IMR-90 (cell line): ENCODE results near the gene CTDP1. TPM values are rescaled to one million over a fixed set of nuclear protein-coding genes. Genes with fewer than 3 reads are reported as not detected.
A peak's percentile ranks its signal among the peaks of the same experiment; 100 is the strongest.

ENCODE experiments used
- ATAC-seq: fragments of 200-7000 bp; cut with Tn5 transposase; 2 replicates; pipeline ENCODE4 v1.9.1; 2020; ENCODE audit warnings: low read depth, mild to moderate bottlenecking, moderate library complexity
- BruUV-seq: library from RNA; stranded (reverse); fragments of 400-500 nt; replicated peaks from 2 replicates; lab custom pipeline; 2021; lab: Mats Ljungman, UMichigan
- CTCF ChIA-PET: fragments of 300-600 bp; formaldehyde crosslinking; extraction: SDS; loops from one replicate; lab custom pipeline; 2021; ENCODE audit warnings: antibody characterized with exemption; lab: Yijun Ruan, JAX
- POLR2A ChIA-PET: fragments of 300-600 bp; sonication (Branson Sonifier 250); formaldehyde crosslinking; loops from one replicate; lab custom pipeline; 2022; ENCODE audit warnings: antibody characterized with exemption; ENCODE audit not compliant: unreplicated experiment; lab: Charles Lee
- DNase-seq: peaks from one replicate; pipeline ENCODE4 v3.0.0; 2013
- H2AFZ ChIP-seq: replicated peaks from 2 replicates; pipeline ENCODE3; 2013; ENCODE audit warnings: low read length, mild to moderate bottlenecking; ENCODE audit not compliant: poor library complexity
- H2AK5ac ChIP-seq: 2 replicates; pipeline ENCODE4 v1.6.1; 2013; ENCODE audit warnings: low read depth, low read length, inconsistent platforms
- H2AK9ac ChIP-seq: replicated peaks from 2 replicates; pipeline ENCODE3; 2013; ENCODE audit warnings: mild to moderate bottlenecking, low read depth, low read length, moderate library complexity; ENCODE audit not compliant: poor library complexity
- H2BK120ac ChIP-seq: 2 replicates; pipeline ENCODE4 v1.6.1; 2013; ENCODE audit warnings: low read depth, low read length, inconsistent platforms
- H2BK15ac ChIP-seq: 3 replicates; pipeline ENCODE4 v1.6.1; 2013; ENCODE audit warnings: low read depth, low read length, inconsistent platforms
- H2BK20ac ChIP-seq: 2 replicates; pipeline ENCODE4 v1.6.1; 2013; ENCODE audit warnings: low read depth, mild to moderate bottlenecking, inconsistent platforms, low read length, moderate library complexity
- H2BK5ac ChIP-seq: 2 replicates; pipeline ENCODE4 v1.6.1; 2013; ENCODE audit warnings: mild to moderate bottlenecking, low read depth, low read length, inconsistent platforms; ENCODE audit not compliant: poor library complexity, severe bottlenecking
- H3K14ac ChIP-seq: replicated peaks from 2 replicates; pipeline ENCODE4 v1.6.1; 2013; ENCODE audit warnings: low read depth, low read length, inconsistent platforms
- H3K18ac ChIP-seq: 2 replicates; pipeline ENCODE4 v1.6.1; 2013; ENCODE audit warnings: low read depth, low read length, control low read depth
- H3K23ac ChIP-seq: 2 replicates; pipeline ENCODE4 v1.6.1; 2013; ENCODE audit warnings: low read depth, low read length, inconsistent platforms
- H3K27ac ChIP-seq: 2 replicates; pipeline ENCODE4 v1.5.1; 2013; ENCODE audit warnings: mild to moderate bottlenecking, control low read depth, low read length; ENCODE audit not compliant: insufficient read depth
- H3K27me3 ChIP-seq: 2 replicates; pipeline ENCODE4 v1.6.1; 2013; ENCODE audit warnings: low read length; ENCODE audit not compliant: control insufficient read depth, insufficient read depth
- H3K36me3 ChIP-seq: 2 replicates; pipeline ENCODE4 v1.6.1; 2013; ENCODE audit warnings: low read length, mixed read lengths; ENCODE audit not compliant: control insufficient read depth, insufficient read depth
- H3K4ac ChIP-seq: 2 replicates; pipeline ENCODE4 v1.6.1; 2013; ENCODE audit warnings: low read depth, low read length, inconsistent platforms
- H3K4me1 ChIP-seq: 2 replicates; pipeline ENCODE4 v1.6.1; 2013; ENCODE audit warnings: low read length, mixed read lengths; ENCODE audit not compliant: control insufficient read depth, insufficient read depth
- H3K4me2 ChIP-seq: 2 replicates; pipeline ENCODE4 v1.6.1; 2013; ENCODE audit warnings: low read depth, mild to moderate bottlenecking, control low read depth, low read length, moderate library complexity
- H3K4me3 ChIP-seq: 2 replicates; pipeline ENCODE4 v1.5.1; 2013; ENCODE audit warnings: low read depth, mild to moderate bottlenecking, control low read depth, low read length, moderate library complexity; ENCODE audit not compliant: insufficient read depth
- H3K56ac ChIP-seq: 2 replicates; pipeline ENCODE4 v1.6.1; 2013; ENCODE audit warnings: low read length, inconsistent platforms; ENCODE audit not compliant: insufficient read depth; ENCODE audit errors: extremely low read depth
- H3K79me1 ChIP-seq, 2 experiments: 2 replicates each; pipeline ENCODE4 v1.6.1; 2013; ENCODE audit warnings: low read length in 2 of 2, inconsistent platforms in 1 of 2, low read depth in 1 of 2
- H3K9ac ChIP-seq: 2 replicates; pipeline ENCODE4 v1.6.1; 2013; ENCODE audit warnings: low read depth, low read length, control low read depth
- H3K9me1 ChIP-seq: 2 replicates; pipeline ENCODE4 v1.6.1; 2013; ENCODE audit warnings: low read length, inconsistent platforms; ENCODE audit not compliant: insufficient read depth
- H3K9me3 ChIP-seq: 2 replicates; pipeline ENCODE4 v1.6.1; 2013; ENCODE audit warnings: low read length; ENCODE audit not compliant: control insufficient read depth, insufficient read depth
- H4K20me1 ChIP-seq: 2 replicates; pipeline ENCODE4 v1.6.1; 2013; ENCODE audit warnings: low read length, inconsistent platforms; ENCODE audit not compliant: insufficient read depth
- H4K5ac ChIP-seq: 2 replicates; pipeline ENCODE4 v1.6.1; 2013; ENCODE audit warnings: mild to moderate bottlenecking, low read depth, low read length, control low read depth
- H4K8ac ChIP-seq, 2 experiments: 2 replicates each; pipeline ENCODE4 v1.6.1; 2013; ENCODE audit warnings: low read depth in 2 of 2, low read length in 2 of 2, control low read depth in 1 of 2, inconsistent platforms in 1 of 2
- H4K91ac ChIP-seq: 2 replicates; pipeline ENCODE4 v1.6.1; 2013; ENCODE audit warnings: low read depth, low read length, inconsistent platforms; ENCODE audit not compliant: insufficient read depth
- RAD21 ChIP-seq: IDR thresholded peaks from 2 replicates; pipeline ENCODE4 v1.6.1; 2012; ENCODE audit warnings: low read length, improper control_type of control experiment
- WGBS, 2 experiments: methylation state at CpG; one replicate each; pipeline versions ENCODE4 v1.1.5 to v1.1.7; 2013; ENCODE audit warnings: missing lambda C conversion rate in 2 of 2; ENCODE audit not compliant: insufficient read length in 1 of 2; ENCODE audit errors: extremely low coverage in 2 of 2; 5-methylcytosine and 5-hydroxymethylcytosine counted together
- dilution Hi-C: fragments of 300-500 bp; cut with HindIII; formaldehyde crosslinking; loops from one replicate; pipeline ENCODE4 v1.14.3; 2018; ENCODE audit warnings: low sequenced_read_pairs; ENCODE audit not compliant: unreplicated experiment
- in situ Hi-C: fragments of 300-500 bp; cut with MboI; formaldehyde crosslinking; loops from 3 replicates; pipeline ENCODE4 v1.14.3; 2019; ENCODE audit warnings: low sequenced_read_pairs, inconsistent platforms, mixed read lengths
- intact Hi-C: fragments of 100-400 bp; cut with micrococcal nuclease; formaldehyde crosslinking; loops from 2 replicates; pipeline ENCODE4 v1.10.0; 2022
- polyA plus RNA-seq, 3 experiments: library from polyadenylated mRNA; depleted of rRNA; stranded (reverse); fragments of >200 nt; gene quantifications; 2 replicates each; pipeline ENCODE4 v1.2.3, GENCODE V29; 2012; ENCODE audit warnings: low replicate concordance in 1 of 3
- total RNA-seq: library from RNA; depleted of rRNA; stranded (reverse); fragments of >200 nt; gene quantifications from 2 replicates; pipeline ENCODE4 v1.2.3, GENCODE V29; 2012

CTDP1 gene
- total and polyA plus RNA-seq, 2 of the 4 experiments (the other 2 are of a cell fraction) = 13.4 to 17.6 TPM

- Histone ChIP-seq H4K5ac (no peak overlapping the region), H3K27ac (no peak overlapping the region), H2BK5ac (no peak overlapping the region), H3K9me3 (no peaks in the 10 kb centered on the region), H3K27me3 (no peaks in the 10 kb centered on the region), H2AK5ac (no peak overlapping the region; the same call in 1 of the 2 replicates), H4K8ac (no peak overlapping the region; a peak in 1 of 4 replicates), H2BK20ac (peak overlapping the region; percentile 51; the same call in 1 of the 2 replicates), H3K79me1 (peaks cover 27 to 70% of the 10 kb centered on the region in 2 experiments), H3K23ac (no peak overlapping the region), H3K4me2 (no peak overlapping the region), H4K20me1 (peaks cover 36% of the 10 kb centered on the region), H3K4me3 (no peak overlapping the region), H3K9me1 (peaks cover 21% of the 10 kb centered on the region), H4K91ac (no peak overlapping the region), H3K4ac (peak overlapping the region; percentile 15; the same call in 1 of the 2 replicates), H3K14ac (no peak overlapping the region), H3K36me3 (peaks cover 42% of the 10 kb centered on the region), H3K18ac (no peak overlapping the region), H2BK15ac (no peak overlapping the region), H3K4me1 (peaks cover 15% of the 10 kb centered on the region), H3K9ac (no peak overlapping the region), H3K56ac (no peak overlapping the region), H2AFZ (no peak overlapping the region), H2BK120ac (no peak overlapping the region), H2AK9ac (no peak overlapping the region)
- ATAC-seq = no peak
- ChIA-PET CTCF (no interaction called here), POLR2A (no interaction called here)
- dilution Hi-C loops (no loop called here), intact Hi-C loops (loop anchor here (10.0 kb wide), 1 partner anchor 337 kb away; the partner anchor contains the start of gene RBFA), in situ Hi-C loops (no loop called here)
- DNase-seq = no peak
- TF ChIP-seq RAD21 = no peak
- WGBS, 2 experiments = 96% methylated on average over 14 of the region's 22 CpGs; no CpG with 5 or more reads in 1 of the 2 experiments
- BruUV-seq = no TSS peak
Observed at GRCh38 chr18:79697976-79698375, 18.4 kb downstream of the CTDP1 start.
